Endothelial cell of coronary artery (primary cell): ENCODE results near the gene PCGF1. TPM values are rescaled to one million over a fixed set of nuclear protein-coding genes. Genes with fewer than 3 reads are reported as not detected.

Experiments
- total RNA-seq: library from RNA; depleted of rRNA; stranded (reverse); fragments of >200 nt; gene quantifications from 2 replicates; pipeline ENCODE4 v1.2.3, GENCODE V29; 2014

Gene PCGF1
- 13.7 and 16.8 TPM in 2 replicates for total RNA-seq

GRCh38 chr2:74507145-74507925 is at the start of gene PCGF1:
Gene PCGF1, minus strand, starts transcription at chr2:74507695. Its CDS starts 27 bp downstream, at chr2:74507668.

GRCh38 chr2:74553892-74554819 is 46.7 kb upstream of the PCGF1 start, which contains the start of the genes DOK1 and LOXL3:
Gene DOK1, plus strand, starts transcription at chr2:74554720. Its CDS starts 35 bp downstream, at chr2:74554755.
Gene LOXL3, minus strand, starts transcription at chr2:74553942. Its CDS starts 1,308 bp downstream, at chr2:74552634.

GRCh38 chr2:74529357-74530238 is 22.1 kb upstream of the PCGF1 start, which contains the start of the genes AUP1 and HTRA2:
Gene AUP1, minus strand, starts transcription at chr2:74529706. Its CDS starts 77 bp downstream, at chr2:74529629.
Gene HTRA2, plus strand, starts transcription at chr2:74529933. Its CDS starts 74 bp downstream, at chr2:74530007.

GRCh38 chr2:74525717-74526648 is 18.5 kb upstream of the PCGF1 start, which contains the start of gene DQX1:
Gene DQX1, minus strand, starts transcription at chr2:74526231. Its CDS starts 502 bp downstream, at chr2:74525729.

GRCh38 chr2:74514368-74515270 is 7.1 kb upstream of the PCGF1 start, which contains the start of gene TLX2:
Gene TLX2, plus strand, starts transcription at chr2:74514450. Its CDS starts 357 bp downstream, at chr2:74514807.

GRCh38 chr2:74499267-74499939 is 8.1 kb downstream of the PCGF1 start, which contains the start of gene LBX2:
Gene LBX2, minus strand, starts transcription at chr2:74499603. Its CDS starts 66 bp downstream, at chr2:74499537.

GRCh38 chr2:74482801-74483674 is 24.5 kb downstream of the PCGF1 start, which contains the start of the genes CCDC142 and TTC31:
Gene CCDC142, minus strand, starts transcription at chr2:74482998. Its CDS starts 161 bp downstream, at chr2:74482837.
Gene TTC31, plus strand, starts transcription at chr2:74483081. Its CDS starts 15 bp downstream, at chr2:74483096.

GRCh38 chr2:74472086-74472944 is 35.2 kb downstream of the PCGF1 start, which contains the start of gene MRPL53:
Gene MRPL53, minus strand, starts transcription at chr2:74472680. Its CDS starts 20 bp downstream, at chr2:74472660.

GRCh38 chr2:74458132-74458937 is 49.2 kb downstream of the PCGF1 start, which contains the start of gene WBP1:
Gene WBP1, plus strand, starts transcription at chr2:74458438. Its CDS starts 165 bp downstream, at chr2:74458603.

Other genes starting within 250 kb of the PCGF1 start
- gene SLC4A5, start 164.3 kb downstream of the PCGF1 start, total RNA-seq: 0.09 TPM in 1 of 2 replicates, not detected in the other
- 147 and 177 TPM in 2 replicates for gene DCTN1, start 127.4 kb downstream of the PCGF1 start, total RNA-seq
- 0.09 and 0.19 TPM in 2 replicates for gene C2orf81, start 86.1 kb downstream of the PCGF1 start, total RNA-seq
- gene WDR54, start 86.0 kb downstream of the PCGF1 start, total RNA-seq: 43.6 and 46.7 TPM in 2 replicates
- gene RTKN, start 65.8 kb downstream of the PCGF1 start, total RNA-seq: 6.7 and 9.0 TPM in 2 replicates
- 8.5 and 15.2 TPM in 2 replicates for gene INO80B, start 52.6 kb downstream of the PCGF1 start, total RNA-seq
- gene WBP1, start 49.3 kb downstream of the PCGF1 start, total RNA-seq: 30.9 and 36.8 TPM in 2 replicates
- 46.2 and 60.4 TPM in 2 replicates for gene MOGS, start 42.3 kb downstream of the PCGF1 start, total RNA-seq
- 49.9 and 50.5 TPM in 2 replicates for gene MRPL53, start 35.0 kb downstream of the PCGF1 start, total RNA-seq
- gene CCDC142, start 24.7 kb downstream of the PCGF1 start, total RNA-seq: 13.0 and 24.2 TPM in 2 replicates
- gene TTC31, start 24.6 kb downstream of the PCGF1 start, total RNA-seq: 6.8 and 9.5 TPM in 2 replicates
- 1.4 and 2.1 TPM in 2 replicates for gene LBX2, start 8.1 kb downstream of the PCGF1 start, total RNA-seq
- gene TLX2, start 6.8 kb upstream of the PCGF1 start, total RNA-seq: not detected in 2 replicates
- 0.09 TPM in 1 of 2 replicates, not detected in the other for gene DQX1, start 18.5 kb upstream of the PCGF1 start, total RNA-seq
- 91.2 and 104 TPM in 2 replicates for gene AUP1, start 22.0 kb upstream of the PCGF1 start, total RNA-seq
- 43.3 and 47.2 TPM in 2 replicates for gene HTRA2, start 22.2 kb upstream of the PCGF1 start, total RNA-seq
- gene LOXL3, start 46.2 kb upstream of the PCGF1 start, total RNA-seq: 0.99 and 31.5 TPM in 2 replicates
- 14.6 and 24.3 TPM in 2 replicates for gene DOK1, start 47.0 kb upstream of the PCGF1 start, total RNA-seq
- not detected in 2 replicates for gene M1AP, start 140.6 kb upstream of the PCGF1 start, total RNA-seq
- gene SEMA4F, start 146.6 kb upstream of the PCGF1 start, total RNA-seq: 4.0 and 5.9 TPM in 2 replicates